Uterus (tissue), 2 donors: ENCODE measurements around the gene PIGM.

Source experiments
- CTCF ChIP-seq, 4 experiments: fragments of 200-600 bp in 2 of 4; fragments of 450-650 bp in 2 of 4; sonication (generic) in 2 of 4; IDR thresholded peaks; one replicate each; pipeline ENCODE4 v1.5.1; 2016 to 2019; ENCODE audit warnings: antibody characterized with exemption in 4 of 4, mild to moderate bottlenecking in 2 of 4, moderate library complexity in 1 of 4
- POLR2A ChIP-seq, 2 donors: fragments of 450-650 bp; IDR thresholded peaks; one replicate each; pipeline ENCODE4 v1.6.1; 2016; ENCODE audit warnings: antibody characterized with exemption in 2 of 2, mild to moderate bottlenecking in 1 of 2, moderate library complexity in 1 of 2

DNA sequence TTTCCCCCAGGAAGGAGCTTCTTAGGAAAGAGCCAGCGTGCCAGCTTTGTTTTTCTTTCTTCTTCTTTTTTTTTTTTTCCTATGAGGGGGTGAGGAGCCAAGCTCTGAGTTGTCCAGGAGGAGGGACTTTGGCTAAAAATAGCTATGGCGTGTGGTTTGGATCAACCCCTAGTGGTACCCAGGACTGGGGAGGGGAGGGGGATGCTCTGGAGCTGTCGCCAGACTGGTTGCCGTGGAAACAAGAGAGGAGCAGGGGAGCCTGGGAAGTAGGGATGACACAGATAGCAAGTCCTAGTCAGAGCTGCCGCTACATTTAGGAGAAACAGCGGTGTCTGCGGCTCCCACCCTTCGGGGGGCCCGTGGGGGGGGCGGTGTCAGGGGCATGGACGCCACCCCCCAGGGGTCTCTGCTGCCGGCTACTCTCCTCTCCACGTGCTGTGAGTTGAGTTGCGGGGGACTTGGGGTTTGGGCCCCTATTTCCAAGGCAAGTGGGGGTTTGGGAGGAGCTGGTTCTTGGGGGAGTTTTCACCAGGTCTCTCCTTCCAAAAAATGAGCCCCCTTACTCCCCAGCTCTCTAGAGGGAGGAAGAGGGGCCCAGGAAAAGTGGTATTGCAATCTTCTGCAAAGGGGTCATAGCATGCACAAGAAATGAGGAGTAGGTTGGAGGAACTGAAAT is 49.6 kb upstream of the PIGM start, which contains the start of gene KCNJ9:
- TF ChIP-seq CTCF (IDR thresholded peaks at IDR 0.05), result no peak
- TF ChIP-seq POLR2A (IDR thresholded peaks at IDR 0.05), result no peak
